OCI-LY3 (cell line): Measurements from ENCODE around the gene KHNYN.

Source experiments
- H2AFZ ChIP-seq: fragments of 200-600, 300-600 bp; shearing (Covaris generic); 2 replicates; pipeline ENCODE4 v1.6.0; 2014; ENCODE audit warnings: antibody characterized with exemption, low read depth, low read length
- H3K27ac ChIP-seq: fragments of 200-600, 300-600 bp; sonication (generic); 2 replicates; pipeline ENCODE4 v1.5.1; 2014; ENCODE audit warnings: mild to moderate bottlenecking, low read length, moderate library complexity, mixed read lengths
- H3K27me3 ChIP-seq: fragments of 200-600, 300-600 bp; sonication (generic); 2 replicates; pipeline ENCODE4 v1.6.1; 2014; ENCODE audit warnings: low read depth, low read length, mixed read lengths
- H3K36me3 ChIP-seq: fragments of 200-600, 300-600 bp; sonication (generic); replicated peaks from 2 replicates; pipeline ENCODE3; 2014; ENCODE audit warnings: low read depth, low read length, mixed read lengths
- H3K4me1 ChIP-seq: fragments of 300-600, 200-600 bp; sonication (generic); 2 replicates; pipeline ENCODE4 v1.6.1; 2014; ENCODE audit warnings: low read length, mixed read lengths
- H3K4me2 ChIP-seq: fragments of 200-600, 300-600 bp; sonication (generic); 2 replicates; pipeline ENCODE4 v1.6.1; 2014; ENCODE audit warnings: low read length, mixed read lengths
- H3K4me3 ChIP-seq: fragments of 300-600, 200-600 bp; sonication (generic); 2 replicates; pipeline ENCODE4 v1.5.1; 2014; ENCODE audit warnings: antibody characterized with exemption, mild to moderate bottlenecking, low read length, moderate library complexity
- H3K79me2 ChIP-seq: fragments of 300-600, 200-600 bp; shearing (Covaris generic); 2 replicates; pipeline ENCODE4 v1.6.1; 2014; ENCODE audit warnings: mild to moderate bottlenecking, low read length, mixed read lengths
- H3K9ac ChIP-seq: fragments of 300-600, 200-600 bp; shearing (Covaris generic); 2 replicates; pipeline ENCODE4 v1.6.0; 2014; ENCODE audit warnings: mild to moderate bottlenecking, low read length, moderate library complexity
- H3K9me3 ChIP-seq: fragments of 200-600, 300-600 bp; shearing (Covaris generic); 2 replicates; pipeline ENCODE4 v1.6.1; 2014; ENCODE audit warnings: low read length, mixed read lengths; ENCODE audit not compliant: insufficient read depth
- H4K20me1 ChIP-seq: fragments of 200-600, 300-600 bp; sonication (generic); 2 replicates; pipeline ENCODE4 v1.6.1; 2016; ENCODE audit warnings: low read length, mixed read lengths; ENCODE audit not compliant: insufficient read depth
- EZH2phosphoT487 ChIP-seq: fragments of 200-600 bp; shearing (Covaris generic); IDR thresholded peaks from 2 replicates; pipeline ENCODE4 v1.6.1; 2018; ENCODE audit warnings: antibody characterized with exemption, mixed run types, low read depth
- TF ChIP-seq, protein P1 (sequence below): fragments of 200-600, 300-600 bp; sonication (generic); IDR thresholded peaks from 2 replicates; pipeline ENCODE4 v1.5.1; 2014; ENCODE audit warnings: antibody characterized with exemption, low read length, low read depth

The KHNYN gene

DNA sequence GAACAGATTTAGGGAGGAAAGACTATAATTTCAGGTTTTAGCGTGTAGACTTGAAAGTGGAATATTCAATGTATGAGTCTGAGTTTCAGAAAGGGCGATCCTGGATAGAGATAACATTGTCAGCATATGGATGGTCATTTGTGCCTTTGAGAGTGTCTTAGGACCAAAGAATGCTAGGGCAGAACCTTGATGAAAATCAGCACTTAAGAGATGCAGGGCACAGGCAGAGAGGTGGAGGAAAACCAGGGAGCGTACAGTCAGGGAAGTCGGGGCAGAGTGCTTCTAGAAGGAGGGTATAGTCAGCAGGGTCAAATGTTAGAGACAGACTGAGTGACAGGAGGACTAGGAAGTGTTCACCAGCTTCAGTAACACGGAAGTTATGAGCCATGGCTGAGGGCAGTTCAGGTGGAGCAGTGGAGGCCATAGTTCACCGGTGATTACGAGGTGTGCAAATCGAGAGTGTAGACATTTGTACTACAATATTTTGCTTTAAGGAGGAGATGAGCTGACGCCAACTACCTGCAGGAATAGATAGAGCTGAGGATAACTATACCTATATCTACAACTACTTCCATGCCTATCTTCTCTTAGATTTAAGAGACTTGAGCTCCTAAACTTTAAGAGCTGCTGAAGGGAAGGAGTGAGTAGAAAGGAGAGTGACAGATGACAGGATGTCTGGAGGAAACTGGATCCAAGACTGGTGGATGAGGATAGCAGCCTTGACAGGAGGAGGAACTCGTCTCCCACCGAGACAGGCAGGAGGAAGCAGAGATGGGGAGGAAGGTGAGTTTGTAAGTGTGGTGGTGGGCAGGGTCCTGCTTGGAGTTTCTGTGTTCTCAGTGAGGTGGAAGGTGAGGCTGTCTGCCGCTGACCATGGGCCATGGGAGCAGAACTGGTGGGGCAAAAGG is 6.8 kb upstream of the KHNYN start:
- H3K36me3 ChIP-seq = no peaks in the 10 kb centered on the region
- H3K79me2 ChIP-seq = no peaks in the 10 kb centered on the region
- TF ChIP-seq EZH2phosphoT487 = no peak
- no peak overlapping the region for H3K4me2 ChIP-seq
- no peak overlapping the region for H3K4me3 ChIP-seq
- no peak overlapping the region for H3K27ac ChIP-seq
- H3K4me1 ChIP-seq = no peaks in the 10 kb centered on the region
- H4K20me1 ChIP-seq = no peaks in the 10 kb centered on the region
- no peak overlapping the region for H3K9ac ChIP-seq
- no peaks in the 10 kb centered on the region for H3K27me3 ChIP-seq
- H2AFZ ChIP-seq = 0 out of 2 replicates have a peak overlapping the region, but pooled peaks have one; percentile 34
- H3K9me3 ChIP-seq = no peaks in the 10 kb centered on the region

DNA sequence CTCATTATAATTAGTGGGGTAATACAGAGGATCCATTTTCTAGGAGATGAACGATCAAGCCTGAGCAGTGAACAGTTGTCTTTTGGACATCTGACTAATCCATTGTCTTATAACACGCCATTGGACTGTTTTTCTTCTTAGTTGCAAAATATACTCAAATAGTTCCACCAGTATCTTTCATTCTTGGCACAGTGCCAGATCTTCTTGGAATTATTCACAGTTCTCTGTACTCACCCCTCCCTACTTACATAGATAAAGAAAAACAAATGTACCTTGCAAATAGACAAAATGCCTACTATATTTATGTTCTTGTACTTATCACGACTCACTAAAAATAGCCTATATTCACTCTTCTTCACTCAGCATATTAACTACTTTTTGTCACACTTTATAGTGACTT is 4.0 kb upstream of the KHNYN start:
- H3K36me3 ChIP-seq = no peaks in the 10 kb centered on the region
- no peak overlapping the region for H3K27ac ChIP-seq
- H3K4me2 ChIP-seq = no peak overlapping the region
- H3K4me3 ChIP-seq = no peak overlapping the region
- H3K79me2 ChIP-seq = peaks cover 9% of the 10 kb centered on the region
- no peak overlapping the region for H2AFZ ChIP-seq
- no peaks in the 10 kb centered on the region for H3K9me3 ChIP-seq
- no peaks in the 10 kb centered on the region for H4K20me1 ChIP-seq
- H3K4me1 ChIP-seq = peaks cover 7% of the 10 kb centered on the region
- no peak overlapping the region for H3K9ac ChIP-seq
- no peaks in the 10 kb centered on the region for H3K27me3 ChIP-seq
- no peak for TF ChIP-seq EZH2phosphoT487
- TF ChIP-seq, protein P1, sequence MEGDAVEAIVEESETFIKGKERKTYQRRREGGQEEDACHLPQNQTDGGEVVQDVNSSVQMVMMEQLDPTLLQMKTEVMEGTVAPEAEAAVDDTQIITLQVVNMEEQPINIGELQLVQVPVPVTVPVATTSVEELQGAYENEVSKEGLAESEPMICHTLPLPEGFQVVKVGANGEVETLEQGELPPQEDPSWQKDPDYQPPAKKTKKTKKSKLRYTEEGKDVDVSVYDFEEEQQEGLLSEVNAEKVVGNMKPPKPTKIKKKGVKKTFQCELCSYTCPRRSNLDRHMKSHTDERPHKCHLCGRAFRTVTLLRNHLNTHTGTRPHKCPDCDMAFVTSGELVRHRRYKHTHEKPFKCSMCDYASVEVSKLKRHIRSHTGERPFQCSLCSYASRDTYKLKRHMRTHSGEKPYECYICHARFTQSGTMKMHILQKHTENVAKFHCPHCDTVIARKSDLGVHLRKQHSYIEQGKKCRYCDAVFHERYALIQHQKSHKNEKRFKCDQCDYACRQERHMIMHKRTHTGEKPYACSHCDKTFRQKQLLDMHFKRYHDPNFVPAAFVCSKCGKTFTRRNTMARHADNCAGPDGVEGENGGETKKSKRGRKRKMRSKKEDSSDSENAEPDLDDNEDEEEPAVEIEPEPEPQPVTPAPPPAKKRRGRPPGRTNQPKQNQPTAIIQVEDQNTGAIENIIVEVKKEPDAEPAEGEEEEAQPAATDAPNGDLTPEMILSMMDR = no peak

DNA sequence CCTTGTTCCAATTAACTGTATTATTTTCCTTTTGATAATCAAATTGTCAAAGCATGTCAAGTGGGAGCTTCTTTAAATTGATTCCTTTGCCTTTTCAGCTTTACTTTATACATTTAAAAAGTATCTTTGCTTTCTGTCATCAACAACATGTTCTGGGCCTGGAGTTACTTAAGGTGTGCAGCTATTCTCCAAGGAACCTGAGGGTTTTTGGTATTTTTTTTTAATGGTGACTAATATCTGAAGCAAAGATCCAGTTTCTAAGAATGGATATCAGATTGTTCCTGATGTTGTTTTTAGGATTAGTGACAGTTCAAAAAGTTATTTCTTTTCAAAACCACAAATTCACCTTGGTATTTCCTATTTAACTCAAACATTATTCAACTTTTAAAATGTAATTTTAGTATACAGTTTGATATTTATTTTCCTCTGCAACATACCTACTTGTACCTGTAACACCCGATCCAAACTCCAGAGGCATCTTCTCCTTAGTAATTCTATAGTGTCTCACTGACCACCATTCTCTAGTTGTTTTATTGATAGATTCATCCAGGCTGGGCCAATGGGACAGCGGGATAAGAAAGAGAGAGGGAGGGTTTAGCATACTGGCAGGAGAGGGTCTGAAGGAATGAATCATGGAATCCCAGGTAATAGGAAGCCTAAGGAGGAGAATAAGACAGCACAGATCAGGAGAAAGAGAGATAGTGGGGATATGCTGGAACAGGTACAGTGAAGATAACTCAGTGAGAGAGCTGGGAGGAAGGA is 3.4 kb upstream of the KHNYN start:
- H2AFZ ChIP-seq = no peak overlapping the region
- peaks cover 3% of the 10 kb centered on the region for H3K36me3 ChIP-seq
- H3K27me3 ChIP-seq = no peaks in the 10 kb centered on the region
- peaks cover 15% of the 10 kb centered on the region for H3K79me2 ChIP-seq
- H3K27ac ChIP-seq = no peak overlapping the region
- peaks cover 12% of the 10 kb centered on the region for H3K4me1 ChIP-seq
- no peaks in the 10 kb centered on the region for H3K9me3 ChIP-seq
- 0 out of 2 replicates have a peak, but pooled peaks cover 2% of the 10 kb centered on the region for H4K20me1 ChIP-seq
- no peak overlapping the region for H3K9ac ChIP-seq
- no peak for TF ChIP-seq EZH2phosphoT487
- TF ChIP-seq, protein P1 = no peak
- H3K4me3 ChIP-seq = no peak overlapping the region
- H3K4me2 ChIP-seq = no peak overlapping the region

DNA sequence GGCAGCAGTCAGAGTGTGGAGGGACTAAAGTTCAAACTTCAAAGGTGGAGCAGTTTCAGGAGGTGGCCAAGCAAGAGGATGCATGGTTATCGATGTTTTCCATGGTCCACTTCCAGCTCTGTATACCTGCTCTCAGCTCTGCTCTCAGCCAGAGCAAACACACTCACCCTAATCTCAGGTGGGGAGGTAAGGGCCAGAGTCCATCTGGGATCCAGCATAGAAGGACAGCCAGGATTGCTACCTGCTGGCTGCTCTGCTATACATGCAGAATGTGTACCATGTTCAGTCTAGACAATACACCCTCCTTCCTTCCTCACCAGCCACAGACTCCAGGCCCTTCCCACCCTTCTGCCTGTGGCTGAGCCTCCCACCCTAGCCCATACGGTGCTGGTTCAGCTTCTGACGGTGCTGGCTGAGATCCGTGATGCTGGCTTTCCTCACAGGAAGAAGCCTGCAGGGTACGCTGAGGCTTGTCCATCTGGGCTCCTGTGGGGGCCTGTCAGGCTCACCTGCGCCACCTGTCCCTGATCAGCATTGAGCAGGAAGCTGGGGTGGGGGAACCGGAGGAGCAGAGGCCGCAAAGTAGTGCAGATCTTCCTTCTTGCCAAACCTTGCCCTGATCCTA is 2.7 kb upstream of the KHNYN start:
- peaks cover 6% of the 10 kb centered on the region for H3K36me3 ChIP-seq
- H3K79me2 ChIP-seq = peaks cover 18% of the 10 kb centered on the region
- H3K4me1 ChIP-seq = peaks cover 15% of the 10 kb centered on the region
- no peak overlapping the region for H3K4me2 ChIP-seq
- no peak overlapping the region for H3K9ac ChIP-seq
- no peaks in the 10 kb centered on the region for H3K9me3 ChIP-seq
- H3K27ac ChIP-seq = no peak overlapping the region
- H2AFZ ChIP-seq = no peak overlapping the region
- 0 out of 2 replicates have a peak, but pooled peaks cover 5% of the 10 kb centered on the region for H4K20me1 ChIP-seq
- TF ChIP-seq, protein P1 = no peak
- TF ChIP-seq EZH2phosphoT487 = no peak
- no peaks in the 10 kb centered on the region for H3K27me3 ChIP-seq
- no peak overlapping the region for H3K4me3 ChIP-seq
